Spinal cord (tissue), 10 donors: ENCODE results near the gene GLDN. TPM values are rescaled to one million over a fixed set of nuclear protein-coding genes. Genes with fewer than 3 reads are reported as not detected.

ENCODE experiments used
- DNase-seq, 6 donors: peaks; one replicate each; pipeline versions ENCODE4 v3.0.0 to v3.0.0-alpha.2; 2013 to 2015; ENCODE audit warnings: low spot score in 6 of 6, low read depth in 4 of 6
- H3K27ac ChIP-seq: one replicate; pipeline ENCODE4 v1.5.1; 2013; ENCODE audit warnings: low read depth, low read length, control low read depth
- H3K27me3 ChIP-seq: one replicate; pipeline ENCODE4 v1.6.1; 2013; ENCODE audit warnings: low read length; ENCODE audit not compliant: control insufficient read depth, insufficient read depth
- H3K36me3 ChIP-seq: one replicate; pipeline ENCODE4 v1.6.1; 2013; ENCODE audit warnings: low read length; ENCODE audit not compliant: control insufficient read depth, insufficient read depth
- H3K4me1 ChIP-seq: one replicate; pipeline ENCODE4 v1.6.1; 2013; ENCODE audit warnings: low read length; ENCODE audit not compliant: control insufficient read depth, insufficient read depth
- H3K4me3 ChIP-seq: one replicate; pipeline ENCODE4 v1.5.1; 2013; ENCODE audit warnings: low read depth, low read length, control low read depth
- H3K9me3 ChIP-seq: one replicate; pipeline ENCODE4 v1.6.1; 2013; ENCODE audit warnings: low read length; ENCODE audit not compliant: control insufficient read depth, insufficient read depth
- WGBS: methylation state at CpG from one replicate; pipeline ENCODE4 v1.1.5; 2013; ENCODE audit warnings: missing lambda C conversion rate; ENCODE audit not compliant: insufficient coverage; 5-methylcytosine and 5-hydroxymethylcytosine counted together
- polyA plus RNA-seq, 2 donors: library from polyadenylated mRNA; unstranded; fragments of 120-200 nt; gene quantifications; one replicate each; pipeline ENCODE4 v1.2.1, GENCODE V29; 2013; ENCODE audit not compliant: insufficient read length in 2 of 2
- total RNA-seq, 2 donors: library from RNA; depleted of rRNA in 1 of 2; stranded (reverse); fragments of 120-200 nt in 1 of 2; fragments of >200 nt in 1 of 2; gene quantifications; one replicate each; pipeline versions ENCODE4 v1.2.3 to v1.2.4, GENCODE V29; 2013 to 2014
- donor health status: healthy.

The GLDN gene
- total and polyA plus RNA-seq, 4 donors, result 4.4 to 34.7 (median 4.8) TPM

DNA sequence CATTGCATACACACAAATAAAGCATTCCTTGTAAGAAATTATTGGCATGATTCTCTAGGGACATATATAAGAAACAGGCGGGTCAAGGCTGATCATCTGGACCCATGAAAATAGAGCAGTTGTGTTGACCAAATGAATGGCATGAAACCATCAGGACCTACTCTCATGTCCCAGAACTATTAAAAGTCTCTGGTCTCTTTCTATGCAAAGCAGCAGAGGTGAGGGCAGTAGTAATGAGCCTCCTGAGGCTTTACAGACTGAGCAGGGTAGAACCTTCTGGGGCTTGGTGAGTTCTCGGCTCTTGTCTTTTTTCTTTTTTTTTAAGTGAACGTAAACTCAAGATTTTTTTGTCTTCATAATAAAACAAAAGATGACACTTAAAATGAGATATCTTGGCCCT, 9.3 kb downstream of the GLDN start:
- H3K4me3 ChIP-seq, result no peak overlapping the region
- no CpG with 5 or more reads among the region's 3 CpGs for WGBS
- no peak for DNase-seq
- no peak overlapping the region for H3K27ac ChIP-seq
- H3K4me1 ChIP-seq, result no peaks in the 10 kb centered on the region
- H3K36me3 ChIP-seq, result no peaks in the 10 kb centered on the region
- H3K27me3 ChIP-seq, result no peaks in the 10 kb centered on the region
- no peaks in the 10 kb centered on the region for H3K9me3 ChIP-seq

DNA sequence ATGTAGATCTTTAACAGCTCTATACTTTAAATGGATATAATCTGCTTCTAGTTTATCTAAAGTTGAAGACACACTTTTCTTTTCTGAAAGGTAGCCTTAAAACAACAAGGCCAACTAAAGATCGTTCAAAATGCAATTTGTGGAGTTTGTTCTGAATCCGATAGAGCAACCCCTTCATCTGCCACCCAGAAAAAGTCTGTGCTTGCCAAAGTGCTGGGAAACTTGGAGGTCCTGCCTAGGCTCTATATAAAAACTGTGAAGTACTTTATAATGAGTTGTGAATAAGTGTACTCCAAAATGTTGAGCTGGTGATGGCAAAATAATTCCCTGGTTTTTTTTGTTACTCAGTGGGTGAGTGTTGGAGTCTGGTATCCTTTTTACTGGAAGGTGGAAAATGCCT, 12.5 kb downstream of the GLDN start:
- peak in 1 of 6 donors; percentile 43 for DNase-seq
- Histone ChIP-seq H3K4me3 (no peak overlapping the region), H3K27me3 (no peaks in the 10 kb centered on the region), H3K36me3 (no peaks in the 10 kb centered on the region), H3K4me1 (no peaks in the 10 kb centered on the region), H3K9me3 (no peaks in the 10 kb centered on the region), H3K27ac (no peak overlapping the region)
- WGBS, result 0% methylated on average over 1 of the region's 2 CpGs

DNA sequence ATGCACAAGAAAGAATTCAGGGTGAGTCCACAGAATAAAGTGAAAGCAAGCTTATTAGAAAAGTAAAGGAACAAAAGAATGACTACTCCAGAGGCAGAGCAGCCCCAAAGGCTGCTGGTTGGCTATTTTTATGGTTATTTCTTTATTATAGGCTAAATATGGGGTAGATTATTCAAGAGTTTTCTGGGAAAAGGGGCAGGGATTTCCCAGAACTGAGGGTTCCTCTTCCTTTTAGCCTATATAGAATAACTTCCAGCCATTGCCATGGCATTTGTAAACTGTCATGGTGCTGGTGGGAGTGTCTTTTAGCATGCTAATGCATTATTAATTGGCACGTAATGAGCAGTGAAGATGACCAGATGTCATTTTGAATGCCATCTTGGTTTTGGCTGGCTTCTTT, 13.6 kb downstream of the GLDN start:
- no CpG with 5 or more reads among the region's 1 CpG for WGBS
- no peak for DNase-seq
- Histone ChIP-seq H3K4me3 (no peak overlapping the region), H3K36me3 (no peaks in the 10 kb centered on the region), H3K9me3 (no peaks in the 10 kb centered on the region), H3K4me1 (no peaks in the 10 kb centered on the region), H3K27me3 (no peaks in the 10 kb centered on the region), H3K27ac (no peak overlapping the region)

DNA sequence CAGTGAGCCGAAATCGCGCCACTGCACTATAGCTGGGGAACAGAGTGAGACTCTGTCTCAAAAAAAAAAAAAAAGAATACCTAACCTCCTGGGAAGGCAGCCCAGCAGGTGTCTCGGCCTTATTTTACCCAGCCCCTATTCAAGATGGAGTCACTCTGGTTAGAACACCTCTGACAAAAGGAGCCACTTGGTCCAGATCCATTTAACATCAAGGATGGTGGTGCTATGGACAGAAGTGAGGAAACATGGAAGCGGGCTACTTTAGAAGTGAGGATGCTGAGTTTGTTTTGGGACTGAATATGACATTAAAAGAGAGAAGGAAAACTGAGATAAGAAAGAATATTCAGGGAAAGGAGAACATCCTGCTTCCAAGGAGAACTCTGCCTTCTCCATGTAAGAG, 14.7 kb downstream of the GLDN start:
- WGBS, result 67% methylated on average over 1 of the region's 5 CpGs
- no peaks in the 10 kb centered on the region for H3K4me1 ChIP-seq
- no peak overlapping the region for H3K4me3 ChIP-seq
- H3K9me3 ChIP-seq, result no peaks in the 10 kb centered on the region
- no peaks in the 10 kb centered on the region for H3K27me3 ChIP-seq
- H3K36me3 ChIP-seq, result no peaks in the 10 kb centered on the region
- DNase-seq, result no peak
- no peak overlapping the region for H3K27ac ChIP-seq

DNA sequence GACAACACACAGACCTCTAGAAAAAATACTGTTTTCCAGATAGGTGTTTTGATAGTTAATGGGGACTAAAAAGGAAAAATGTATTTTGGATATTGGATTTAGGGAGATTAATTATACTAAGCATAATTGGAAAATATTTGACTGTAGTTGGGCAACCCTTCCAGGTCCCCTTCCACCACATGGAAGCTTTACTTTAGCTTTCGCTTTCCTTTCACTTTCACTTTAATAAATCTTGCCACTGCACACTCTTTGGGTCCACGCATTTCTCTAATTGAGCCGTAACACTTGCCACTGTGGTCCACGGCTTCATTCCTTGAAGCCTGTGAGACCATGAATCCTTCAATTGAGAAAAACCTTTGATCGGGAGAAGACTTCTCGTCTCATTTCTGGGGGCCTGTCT, 15.5 kb downstream of the GLDN start:
- Histone ChIP-seq H3K27me3 (no peaks in the 10 kb centered on the region), H3K36me3 (no peaks in the 10 kb centered on the region), H3K4me1 (no peaks in the 10 kb centered on the region), H3K4me3 (no peak overlapping the region), H3K9me3 (no peaks in the 10 kb centered on the region), H3K27ac (no peak overlapping the region)
- no peak for DNase-seq
- WGBS, result 92% methylated on average over 6 of the region's 6 CpGs

DNA sequence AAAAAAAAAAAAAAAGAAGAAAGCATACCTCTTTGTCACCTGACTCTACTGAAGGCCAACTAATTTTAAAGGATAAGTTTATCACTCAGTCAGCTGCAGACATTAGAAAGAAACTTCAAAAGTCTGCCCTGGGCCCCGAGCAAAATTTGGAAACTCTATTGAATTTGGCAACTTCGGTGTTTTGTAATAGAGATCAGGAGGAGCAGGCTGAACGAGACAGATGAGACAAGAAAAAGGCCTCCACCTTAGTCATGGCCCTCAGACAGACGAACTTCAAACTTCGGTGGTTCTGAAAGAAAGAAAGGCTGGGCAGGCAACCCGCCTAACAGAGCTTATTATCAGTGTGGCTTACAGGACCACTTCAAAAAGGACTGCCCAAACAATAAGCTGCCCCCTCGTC, 18.5 kb downstream of the GLDN start:
- H3K27ac ChIP-seq, result no peak overlapping the region
- no peaks in the 10 kb centered on the region for H3K27me3 ChIP-seq
- no peak overlapping the region for H3K4me3 ChIP-seq
- H3K36me3 ChIP-seq, result no peaks in the 10 kb centered on the region
- WGBS, result 77% methylated on average over 6 of the region's 7 CpGs
- no peaks in the 10 kb centered on the region for H3K4me1 ChIP-seq
- H3K9me3 ChIP-seq, result no peaks in the 10 kb centered on the region
- DNase-seq, result no peak

DNA sequence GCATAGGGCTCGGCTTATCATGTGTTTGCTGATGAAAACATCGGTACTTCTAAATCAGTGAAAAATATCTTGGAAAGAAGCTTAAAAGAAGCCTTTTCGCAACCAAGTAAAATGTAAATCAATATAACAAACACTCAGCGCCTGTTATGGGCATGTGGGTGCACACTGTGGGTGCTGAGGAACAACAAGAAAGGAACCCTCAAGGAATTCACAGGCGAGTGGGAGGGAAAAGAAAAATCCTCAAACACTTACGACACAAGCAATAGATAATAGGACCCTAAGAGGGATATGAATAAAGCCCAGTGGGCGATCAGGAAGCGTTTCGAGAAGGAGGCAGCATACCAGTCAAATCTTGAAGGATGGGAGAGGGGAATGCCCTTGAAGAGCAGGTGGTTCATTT, 21.9 kb downstream of the GLDN start:
- WGBS, result 60% methylated on average over 5 of the region's 9 CpGs
- no peak overlapping the region for H3K27ac ChIP-seq
- H3K36me3 ChIP-seq, result no peaks in the 10 kb centered on the region
- H3K9me3 ChIP-seq, result no peaks in the 10 kb centered on the region
- H3K27me3 ChIP-seq, result no peaks in the 10 kb centered on the region
- no peaks in the 10 kb centered on the region for H3K4me1 ChIP-seq
- H3K4me3 ChIP-seq, result no peak overlapping the region
- DNase-seq, result no peak

DNA sequence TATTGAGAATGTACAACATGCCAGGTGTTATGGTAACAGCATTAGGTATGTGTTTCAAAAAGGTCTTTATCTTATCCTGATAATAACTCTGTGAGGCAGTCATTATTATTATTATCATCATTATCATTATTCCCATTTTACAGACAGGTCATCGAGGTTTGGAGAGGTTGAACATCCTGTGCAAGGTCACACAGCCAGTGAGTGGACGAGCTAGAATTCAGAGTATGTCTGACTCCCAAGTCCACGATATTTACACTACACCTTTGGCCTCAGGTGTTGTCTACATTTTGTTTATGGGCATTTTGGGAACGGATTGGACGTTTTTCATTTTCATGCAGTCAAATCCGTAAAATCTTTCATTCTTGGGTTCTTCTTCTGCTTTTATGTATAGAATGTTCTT, 24.0 kb downstream of the GLDN start:
- H3K27ac ChIP-seq, result no peak overlapping the region
- no peak overlapping the region for H3K4me3 ChIP-seq
- H3K36me3 ChIP-seq, result no peaks in the 10 kb centered on the region
- WGBS, result no CpG with 5 or more reads among the region's 6 CpGs
- H3K4me1 ChIP-seq, result no peaks in the 10 kb centered on the region
- no peaks in the 10 kb centered on the region for H3K27me3 ChIP-seq
- DNase-seq, result no peak
- H3K9me3 ChIP-seq, result no peaks in the 10 kb centered on the region

DNA sequence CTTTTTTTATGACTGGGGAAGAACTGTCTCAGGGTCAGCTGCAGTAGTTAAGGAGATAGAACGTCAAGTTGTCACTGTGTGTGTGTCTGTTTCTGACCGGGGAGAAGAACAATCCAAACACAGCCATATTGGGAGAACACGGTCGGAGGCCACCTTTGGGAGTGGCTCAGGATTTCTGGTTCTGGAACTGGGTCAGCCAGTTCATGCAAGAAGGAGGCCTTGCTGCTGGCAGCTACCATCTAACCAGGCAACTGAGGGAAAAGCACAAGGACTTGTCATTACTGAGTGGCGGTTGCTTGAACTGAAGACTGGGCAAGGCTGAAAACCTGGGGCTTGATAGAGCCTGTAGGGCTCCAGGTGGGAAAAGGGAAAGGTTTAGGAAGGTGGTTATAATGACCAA, 24.6 kb downstream of the GLDN start:
- Histone ChIP-seq H3K36me3 (no peaks in the 10 kb centered on the region), H3K27me3 (no peaks in the 10 kb centered on the region), H3K27ac (no peak overlapping the region), H3K4me3 (no peak overlapping the region), H3K9me3 (no peaks in the 10 kb centered on the region), H3K4me1 (no peaks in the 10 kb centered on the region)
- WGBS, result 90% methylated on average over 5 of the region's 5 CpGs
- DNase-seq, result no peak

DNA sequence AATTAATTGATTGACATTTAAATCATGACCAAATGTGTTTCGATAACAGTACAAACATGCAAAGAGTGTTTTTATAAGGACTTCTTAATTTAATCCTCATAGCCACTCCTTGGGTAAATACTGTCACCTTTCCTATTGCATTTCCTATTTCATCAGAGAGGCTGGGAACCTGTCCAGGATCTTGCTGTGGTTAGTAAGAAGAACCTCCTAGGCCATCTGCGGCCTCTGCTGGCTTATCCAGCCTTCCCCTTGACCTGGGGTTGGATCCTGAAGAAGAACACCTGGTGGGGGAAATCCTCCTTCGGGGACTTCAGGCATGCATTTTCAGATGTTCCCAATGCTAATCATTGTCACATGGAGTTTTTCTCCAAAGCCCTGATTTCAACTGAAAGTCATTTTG, 25.5 kb downstream of the GLDN start:
- Histone ChIP-seq H3K9me3 (no peaks in the 10 kb centered on the region), H3K27ac (no peak overlapping the region), H3K4me3 (no peak overlapping the region), H3K27me3 (no peaks in the 10 kb centered on the region), H3K4me1 (no peaks in the 10 kb centered on the region), H3K36me3 (no peaks in the 10 kb centered on the region)
- no peak for DNase-seq
- WGBS, result 84% methylated on average over 2 of the region's 3 CpGs
